H1 (cell line): ENCODE results near the gene FGGY. TPM values are rescaled to one million over a fixed set of nuclear protein-coding genes. Genes with fewer than 3 reads are reported as not detected.

ENCODE experiments used
- CTCF ChIA-PET: fragments of 300-600 bp; sonication (Branson Sonifier 250); formaldehyde crosslinking; loops from one replicate; lab custom pipeline; 2021; ENCODE audit not compliant: partially characterized antibody; lab: Charles Lee
- POLR2A ChIA-PET: fragments of 300-600 bp; sonication (Branson Sonifier 250); formaldehyde crosslinking; loops from one replicate; lab custom pipeline; 2021; ENCODE audit warnings: inconsistent platforms; ENCODE audit not compliant: partially characterized antibody; lab: Charles Lee
- DNase-seq, 2 experiments: peaks; one replicate each; pipeline versions ENCODE4 v3.0.0 to v3.0.0-alpha.2; 2010 to 2022; ENCODE audit warnings: low spot score in 2 of 2, low read depth in 1 of 2, mixed read lengths in 1 of 2
- FAIRE-seq: peaks from 2 replicates; lab custom pipeline; 2011; peaks lifted over from hg19 to GRCh38; lab: Jason Lieb, UNC
- H2AFZ ChIP-seq: 2 replicates; pipeline ENCODE4 v1.8.1; 2012; ENCODE audit warnings: low read length, inconsistent platforms
- H2AK5ac ChIP-seq: 2 replicates; pipeline ENCODE4 v1.6.1; 2013; ENCODE audit warnings: low read depth, low read length
- H2BK120ac ChIP-seq: replicated peaks from 2 replicates; pipeline ENCODE3; 2013; ENCODE audit warnings: low read depth, low read length, inconsistent platforms
- H2BK12ac ChIP-seq: 2 replicates; pipeline ENCODE4 v1.6.1; 2013; ENCODE audit warnings: low read depth, low read length
- H2BK15ac ChIP-seq: 2 replicates; pipeline ENCODE4 v1.6.1; 2013; ENCODE audit warnings: low read length
- H2BK20ac ChIP-seq: 2 replicates; pipeline ENCODE4 v1.6.1; 2013; ENCODE audit warnings: low read length
- H2BK5ac ChIP-seq: 2 replicates; pipeline ENCODE4 v1.6.1; 2013; ENCODE audit warnings: low read depth, low read length
- H3K14ac ChIP-seq: 2 replicates; pipeline ENCODE4 v1.6.1; 2013; ENCODE audit warnings: inconsistent platforms; ENCODE audit not compliant: insufficient read length
- H3K18ac ChIP-seq: 2 replicates; pipeline ENCODE4 v1.6.1; 2013; ENCODE audit warnings: low read length; ENCODE audit errors: extremely low read depth
- H3K23ac ChIP-seq: 2 replicates; pipeline ENCODE4 v1.6.1; 2013; ENCODE audit warnings: inconsistent platforms; ENCODE audit not compliant: insufficient read length
- H3K23me2 ChIP-seq: 2 replicates; pipeline ENCODE4 v1.6.1; 2013; ENCODE audit warnings: low read depth, low read length
- H3K27ac ChIP-seq: 2 replicates; pipeline ENCODE4 v1.6.1; 2011; ENCODE audit warnings: low read depth, low read length, inconsistent platforms
- H3K27me3 ChIP-seq, 4 experiments: replicated peaks in 1 of 4; 1 replicate in 1 of 4; 2 replicates in 3 of 4; pipeline versions ENCODE4 v1.6.1 to v1.8.1; 2011 to 2013; ENCODE audit warnings: low read length in 3 of 4, mild to moderate bottlenecking in 3 of 4, inconsistent platforms in 2 of 4, mixed read lengths in 2 of 4, moderate library complexity in 1 of 4; ENCODE audit not compliant: control insufficient read depth in 3 of 4, insufficient read depth in 3 of 4; ENCODE audit errors: extremely low read depth in 1 of 4
- H3K36me3 ChIP-seq, 4 experiments: 2 replicates each; pipeline versions ENCODE4 v1.6.1 to v1.8.1; 2011 to 2013; ENCODE audit warnings: mild to moderate bottlenecking in 4 of 4, low read length in 3 of 4, moderate library complexity in 2 of 4, control low read depth in 1 of 4, inconsistent platforms in 1 of 4; ENCODE audit not compliant: insufficient read depth in 4 of 4, control insufficient read depth in 2 of 4
- H3K4ac ChIP-seq: replicated peaks from 2 replicates; pipeline ENCODE3; 2013; ENCODE audit warnings: low read length, low read depth, mixed read lengths, inconsistent platforms; ENCODE audit not compliant: insufficient read length
- H3K4me1 ChIP-seq, 4 experiments: replicated peaks in 1 of 4; 1 replicate in 1 of 4; 2 replicates in 3 of 4; pipeline versions ENCODE4 v1.6.1 to v1.8.1; 2011 to 2013; ENCODE audit warnings: low read length in 3 of 4, inconsistent platforms in 2 of 4, mixed read lengths in 1 of 4; ENCODE audit not compliant: insufficient read depth in 4 of 4, control insufficient read depth in 3 of 4
- H3K4me2 ChIP-seq, 2 experiments: 2 replicates each; pipeline versions ENCODE4 v1.6.1 to v1.8.1; 2011 to 2013; ENCODE audit warnings: low read depth in 2 of 2, low read length in 2 of 2, control low read depth in 1 of 2, inconsistent platforms in 1 of 2, mild to moderate bottlenecking in 1 of 2; ENCODE audit not compliant: insufficient read depth in 1 of 2
- H3K4me3 ChIP-seq, 4 experiments: fragments of 200-600, 300-600 bp in 1 of 4; sonication (generic), shearing (Covaris generic), sonication (Bioruptor Twin) in 1 of 4; 2 replicates each; pipeline versions ENCODE4 v1.5.1 to v1.8.1; 2011 to 2016; ENCODE audit warnings: low read length in 4 of 4, low read depth in 3 of 4, control low read depth in 2 of 4, inconsistent platforms in 2 of 4, mild to moderate bottlenecking in 2 of 4, mixed read lengths in 1 of 4, moderate library complexity in 1 of 4; ENCODE audit not compliant: insufficient read depth in 2 of 4; ENCODE audit errors: extremely low read depth in 1 of 4
- H3K56ac ChIP-seq: replicated peaks from 2 replicates; pipeline ENCODE3; 2013; ENCODE audit warnings: low read depth, mild to moderate bottlenecking, mixed read lengths, low read length, inconsistent platforms; ENCODE audit not compliant: insufficient read length
- H3K79me1 ChIP-seq: 2 replicates; pipeline ENCODE4 v1.6.1; 2013; ENCODE audit warnings: low read depth, low read length, control low read depth
- H3K79me2 ChIP-seq, 2 experiments: 2 replicates each; pipeline versions ENCODE4 v1.6.1 to v1.8.1; 2012 to 2013; ENCODE audit warnings: low read length in 2 of 2, mild to moderate bottlenecking in 2 of 2, inconsistent platforms in 1 of 2; ENCODE audit not compliant: insufficient read depth in 2 of 2, control insufficient read depth in 1 of 2
- H3K9ac ChIP-seq, 4 experiments: replicated peaks in 1 of 4; 1 replicate in 1 of 4; 2 replicates in 3 of 4; pipeline versions ENCODE4 v1.6.1 to v1.8.1; 2011 to 2013; ENCODE audit warnings: low read depth in 3 of 4, low read length in 3 of 4, control low read depth in 2 of 4, mild to moderate bottlenecking in 2 of 4, moderate library complexity in 2 of 4, inconsistent platforms in 1 of 4; ENCODE audit errors: extremely low read depth in 1 of 4
- H3K9me3 ChIP-seq, 2 experiments: 2 replicates each; pipeline versions ENCODE4 v1.6.1 to v1.8.1; 2012 to 2013; ENCODE audit warnings: mild to moderate bottlenecking in 2 of 2, moderate library complexity in 2 of 2, control low read depth in 1 of 2, inconsistent platforms in 1 of 2, low read depth in 1 of 2, low read length in 1 of 2, mixed read lengths in 1 of 2; ENCODE audit not compliant: insufficient read depth in 2 of 2
- H4K20me1 ChIP-seq, 2 experiments: replicated peaks in 1 of 2; 2 replicates each; pipeline versions ENCODE3 to v1.8.1; 2011 to 2013; ENCODE audit warnings: inconsistent platforms in 2 of 2, low read length in 2 of 2, mild to moderate bottlenecking in 1 of 2; ENCODE audit not compliant: insufficient read depth in 2 of 2, control insufficient read depth in 1 of 2
- H4K5ac ChIP-seq: 2 replicates; pipeline ENCODE4 v1.6.1; 2013; ENCODE audit warnings: low read length, low read depth, mixed read lengths, inconsistent platforms; ENCODE audit not compliant: insufficient read length
- H4K8ac ChIP-seq: 2 replicates; pipeline ENCODE4 v1.8.0; 2013; ENCODE audit warnings: mild to moderate bottlenecking, moderate library complexity, low read length, inconsistent platforms; ENCODE audit not compliant: insufficient read depth; ENCODE audit errors: extremely low read depth
- H4K91ac ChIP-seq: replicated peaks from 2 replicates; pipeline ENCODE3; 2013; ENCODE audit warnings: low read length, mixed read lengths, inconsistent platforms; ENCODE audit not compliant: insufficient read length
- CBX5 ChIP-seq: fragments of 300-800, 300-1000 bp; sonication (generic); IDR thresholded peaks from 2 replicates; pipeline ENCODE4 v1.7.1; 2016; ENCODE audit warnings: antibody characterized with exemption, low read length, low read depth
- CREB1 ChIP-seq: IDR thresholded peaks from 2 replicates; pipeline ENCODE4 v1.6.1; 2012; ENCODE audit warnings: inconsistent platforms
- EP300 ChIP-seq, 2 experiments: IDR thresholded peaks; 1 replicate in 1 of 2; 2 replicates in 1 of 2; pipeline ENCODE4 v1.6.1; 2011 to 2012; ENCODE audit warnings: low read depth in 2 of 2, low read length in 2 of 2, mild to moderate bottlenecking in 2 of 2, borderline replicate concordance in 1 of 2, inconsistent platforms in 1 of 2, moderate library complexity in 1 of 2
- EZH2 ChIP-seq: fragments of 200-600 bp; sonication (generic); IDR thresholded peaks from 2 replicates; pipeline ENCODE4 v1.7.1; 2012; ENCODE audit warnings: low read depth, mild to moderate bottlenecking, moderate library complexity, low read length, inconsistent platforms; ENCODE audit not compliant: severe bottlenecking
- GTF2F1 ChIP-seq: IDR thresholded peaks from 2 replicates; pipeline ENCODE4 v1.6.1; 2012; ENCODE audit warnings: low read depth, low read length, improper control_type of control experiment, borderline replicate concordance
- HDAC6 ChIP-seq: IDR thresholded peaks from one replicate; pipeline ENCODE4 v1.7.1; 2012; ENCODE audit warnings: low read depth, mild to moderate bottlenecking, inconsistent platforms, low read length, moderate library complexity
- KDM1A ChIP-seq: fragments of 200-600, 300-600 bp; sonication (generic); IDR thresholded peaks from 2 replicates; pipeline ENCODE4 v1.7.1; 2016; ENCODE audit warnings: mild to moderate bottlenecking, low read length, borderline replicate concordance
- KDM5A ChIP-seq: fragments of 200-600 bp; IDR thresholded peaks from 2 replicates; pipeline ENCODE4 v1.7.1; 2012; ENCODE audit warnings: mild to moderate bottlenecking, low read length, inconsistent platforms, mixed read lengths
- POLR2AphosphoS5 ChIP-seq: IDR thresholded peaks from 2 replicates; pipeline ENCODE4 v1.6.1; 2011; ENCODE audit warnings: low read depth, low read length
- POU5F1 ChIP-seq: IDR thresholded peaks from 2 replicates; pipeline ENCODE4 v1.6.1; 2011; ENCODE audit warnings: low read depth, mild to moderate bottlenecking, low read length, moderate library complexity
- SIX5 ChIP-seq: IDR thresholded peaks from 2 replicates; pipeline ENCODE4 v1.6.1; 2011; ENCODE audit warnings: mild to moderate bottlenecking, low read depth, low read length
- TAF1 ChIP-seq: IDR thresholded peaks from 2 replicates; pipeline ENCODE4 v1.6.1; 2011; ENCODE audit warnings: mild to moderate bottlenecking, low read depth, low read length
- TAF7 ChIP-seq: optimal IDR thresholded peaks from 2 replicates; pipeline ENCODE3; 2011; ENCODE audit warnings: low read depth, mild to moderate bottlenecking, inconsistent platforms, low read length, moderate library complexity, borderline replicate concordance
- WGBS, 2 experiments: shearing (Covaris generic) in 1 of 2; methylation state at CpG; one replicate each; pipeline versions ENCODE4 v1.1.6 to v1.1.7; 2013 to 2015; ENCODE audit warnings: low lambda C conversion rate in 2 of 2, mixed read lengths in 2 of 2, inconsistent platforms in 1 of 2, low coverage in 1 of 2, missing lambda C conversion rate in 1 of 2; ENCODE audit not compliant: insufficient replicate concordance in 2 of 2, insufficient coverage in 1 of 2, insufficient read length in 1 of 2; ENCODE audit errors: extremely low coverage in 1 of 2, missing lambda C conversion rate in 1 of 2; 5-methylcytosine and 5-hydroxymethylcytosine counted together
- polyA plus RNA-seq, 7 experiments: library from polyadenylated mRNA; depleted of rRNA in 3 of 7; stranded (reverse) in 5 of 7; unstranded in 2 of 7; fragments of >200 nt in 5 of 7; fragments of 200-250 nt in 2 of 7; gene quantifications; 1 replicate in 5 of 7; 2 replicates in 1 of 7; 4 replicates in 1 of 7; pipeline versions ENCODE4 v1.2.1 to v1.2.3, GENCODE V29; 2011 to 2013; ENCODE audit warnings: missing spikeins in 2 of 7, mixed read lengths in 2 of 7
- total RNA-seq: library from RNA; stranded (reverse); fragmentation: NEBNext Ultra II Directional; extraction: Animal tissue kit (Norgen Biotek cat#: 25700); gene quantifications from 2 replicates; pipeline ENCODE4 v1.2.1, GENCODE V29; 2021
- TF ChIP-seq, protein P1 (sequence below): IDR thresholded peaks from 2 replicates; pipeline ENCODE4 v1.6.1; 2012; ENCODE audit warnings: inconsistent platforms

Gene FGGY
- total and polyA plus RNA-seq, 2 of the 8 experiments (the other 6 are each of a cell fraction or from before 2014, with no cell fraction given) = 10.3 to 12.5 TPM

DNA sequence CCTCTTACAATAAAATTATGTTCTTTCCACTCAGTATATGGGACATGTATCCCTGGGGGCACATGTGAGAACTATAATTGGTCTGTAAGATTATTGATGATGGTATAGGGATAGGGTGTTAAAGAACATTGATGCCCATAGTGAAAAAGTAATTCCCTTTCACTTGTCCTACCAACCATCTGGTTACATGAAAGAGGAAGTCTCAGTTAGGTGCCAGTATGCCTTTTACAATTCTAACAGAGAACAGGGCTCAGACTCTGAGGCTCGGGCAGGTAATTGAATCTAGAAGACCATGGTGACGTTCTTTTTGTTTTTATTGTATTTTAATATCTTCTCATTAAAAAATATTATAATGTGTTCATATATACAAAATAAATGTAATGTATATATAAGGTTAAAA, 113.6 kb downstream of the FGGY start:
- no peak overlapping the region for H2BK20ac ChIP-seq
- no peak overlapping the region for H4K91ac ChIP-seq
- no peak overlapping the region for H3K18ac ChIP-seq
- no peaks in the 10 kb centered on the region for H4K20me1 ChIP-seq
- no peak overlapping the region for H3K27ac ChIP-seq
- H2BK15ac ChIP-seq = no peak overlapping the region
- no peak overlapping the region for H3K56ac ChIP-seq
- no peak for FAIRE-seq
- no peak overlapping the region for H4K8ac ChIP-seq
- no peak overlapping the region for H4K5ac ChIP-seq
- H3K4me1 ChIP-seq = peaks cover 0 to 5% (median 0%) of the 10 kb centered on the region in 4 experiments; a peak in 1 of 7 replicates
- ChIA-PET POLR2A (no interaction called here), CTCF (no interaction called here)
- H2BK5ac ChIP-seq = no peak overlapping the region
- no peak overlapping the region for H3K4ac ChIP-seq
- no peaks in the 10 kb centered on the region for H3K23me2 ChIP-seq
- no peak overlapping the region for H3K4me3 ChIP-seq
- H3K23ac ChIP-seq = no peak overlapping the region
- H2AFZ ChIP-seq = no peak overlapping the region
- WGBS, 2 experiments = 94% methylated on average over 2 of the region's 2 CpGs; no CpG with 5 or more reads in 1 of the 2 experiments
- H2BK12ac ChIP-seq = no peak overlapping the region
- H3K4me2 ChIP-seq = no peak overlapping the region
- no peaks in the 10 kb centered on the region for H3K79me2 ChIP-seq
- no peak for DNase-seq
- peaks cover 0 to 4% of the 10 kb centered on the region in 2 experiments; a peak in 1 of 4 replicates for H3K9me3 ChIP-seq
- no peak overlapping the region for H3K9ac ChIP-seq
- no peaks in the 10 kb centered on the region for H3K27me3 ChIP-seq
- no peak overlapping the region for H2AK5ac ChIP-seq
- H3K14ac ChIP-seq = no peak overlapping the region
- H2BK120ac ChIP-seq = no peak overlapping the region
- H3K36me3 ChIP-seq = no peaks in the 10 kb centered on the region
- H3K79me1 ChIP-seq = no peaks in the 10 kb centered on the region
- no peak for TF ChIP-seq EZH2
- TF ChIP-seq TAF1 = no peak
- TF ChIP-seq POU5F1 = no peak
- TF ChIP-seq CREB1 = no peak
- TF ChIP-seq SIX5 = no peak
- TF ChIP-seq TAF7 = no peak
- no peak for TF ChIP-seq POLR2AphosphoS5
- TF ChIP-seq GTF2F1 = no peak
- TF ChIP-seq CBX5 = no peak
- TF ChIP-seq EP300 (IDR thresholded peaks at IDR 0.05; ENCODE audit: borderline replicate concordance in 1 of 2, low read depth in 2 of 2, low read length in 2 of 2) = no peak
- TF ChIP-seq, protein P1, sequence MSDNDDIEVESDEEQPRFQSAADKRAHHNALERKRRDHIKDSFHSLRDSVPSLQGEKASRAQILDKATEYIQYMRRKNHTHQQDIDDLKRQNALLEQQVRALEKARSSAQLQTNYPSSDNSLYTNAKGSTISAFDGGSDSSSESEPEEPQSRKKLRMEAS = no peak
- TF ChIP-seq HDAC6 = no peak
- TF ChIP-seq KDM5A = no peak
- TF ChIP-seq KDM1A = no peak
